ENCODE data around the gene DHCR7.

DHCR7 gene

GRCh38 chr11:71490731-71491390 is 42.7 kb upstream of the DHCR7 start:
- peak in 1 of 2 donors; percentile 51 for DNase-seq
- Histone ChIP-seq H3K27me3 (no peaks in the 10 kb centered on the region), H3K4me1 (no peaks in the 10 kb centered on the region), H3K36me3 (peaks cover 54 to 94% (median 69%) of the 10 kb centered on the region in 3 donors), H3K9me3 (no peaks in the 10 kb centered on the region), H3K4me3 (no peak overlapping the region), H3K27ac (no peak overlapping the region)
- TF ChIP-seq, protein P1, sequence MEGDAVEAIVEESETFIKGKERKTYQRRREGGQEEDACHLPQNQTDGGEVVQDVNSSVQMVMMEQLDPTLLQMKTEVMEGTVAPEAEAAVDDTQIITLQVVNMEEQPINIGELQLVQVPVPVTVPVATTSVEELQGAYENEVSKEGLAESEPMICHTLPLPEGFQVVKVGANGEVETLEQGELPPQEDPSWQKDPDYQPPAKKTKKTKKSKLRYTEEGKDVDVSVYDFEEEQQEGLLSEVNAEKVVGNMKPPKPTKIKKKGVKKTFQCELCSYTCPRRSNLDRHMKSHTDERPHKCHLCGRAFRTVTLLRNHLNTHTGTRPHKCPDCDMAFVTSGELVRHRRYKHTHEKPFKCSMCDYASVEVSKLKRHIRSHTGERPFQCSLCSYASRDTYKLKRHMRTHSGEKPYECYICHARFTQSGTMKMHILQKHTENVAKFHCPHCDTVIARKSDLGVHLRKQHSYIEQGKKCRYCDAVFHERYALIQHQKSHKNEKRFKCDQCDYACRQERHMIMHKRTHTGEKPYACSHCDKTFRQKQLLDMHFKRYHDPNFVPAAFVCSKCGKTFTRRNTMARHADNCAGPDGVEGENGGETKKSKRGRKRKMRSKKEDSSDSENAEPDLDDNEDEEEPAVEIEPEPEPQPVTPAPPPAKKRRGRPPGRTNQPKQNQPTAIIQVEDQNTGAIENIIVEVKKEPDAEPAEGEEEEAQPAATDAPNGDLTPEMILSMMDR (IDR thresholded peaks at IDR 0.05): no peak
- intact Hi-C loops (cut with DNase I; ENCODE audit: low total_unique reads): no loop called here

- DNase-seq: peak in 1 of 2 donors; percentile 51
- peaks cover 55 to 94% (median 69%) of the 10 kb centered on the region in 3 donors for H3K36me3 ChIP-seq
- intact Hi-C loops (cut with DNase I; ENCODE audit: low total_unique reads): no loop called here
Measured at GRCh38 chr11:71490044-71490730, 42.0 kb upstream of the DHCR7 start.

GRCh38 chr11:71489311-71490043 is 41.3 kb upstream of the DHCR7 start:
- DNase-seq: no peak
- Histone ChIP-seq H3K27me3 (no peaks in the 10 kb centered on the region), H3K9me3 (no peaks in the 10 kb centered on the region), H3K27ac (no peak overlapping the region), H3K36me3 (peaks cover 55 to 94% (median 71%) of the 10 kb centered on the region in 3 donors), H3K4me3 (no peak overlapping the region), H3K4me1 (no peaks in the 10 kb centered on the region)
- TF ChIP-seq, protein P1 (IDR thresholded peaks at IDR 0.05): no peak
- intact Hi-C loops (cut with DNase I; ENCODE audit: low total_unique reads): no loop called here

More at GRCh38 chr11:71490044-71490730, 42.0 kb upstream of the DHCR7 start:
- Histone ChIP-seq H3K27ac (no peak overlapping the region), H3K9me3 (no peaks in the 10 kb centered on the region), H3K4me1 (no peaks in the 10 kb centered on the region), H3K27me3 (no peaks in the 10 kb centered on the region), H3K4me3 (no peak overlapping the region)
- TF ChIP-seq, protein P1 (IDR thresholded peaks at IDR 0.05): no peak

GRCh38 chr11:71488681-71489270 is 40.6 kb upstream of the DHCR7 start:
- DNase-seq: no peak
- H3K36me3 ChIP-seq: peaks cover 58 to 94% (median 72%) of the 10 kb centered on the region in 3 donors

GRCh38 chr11:71486320-71486719 is 38.1 kb upstream of the DHCR7 start:
- Histone ChIP-seq H3K4me1 (no peaks in the 10 kb centered on the region), H3K27me3 (no peaks in the 10 kb centered on the region), H3K36me3 (peaks cover 62 to 94% (median 87%) of the 10 kb centered on the region in 3 donors), H3K27ac (no peak overlapping the region), H3K4me3 (no peak overlapping the region), H3K9me3 (no peaks in the 10 kb centered on the region)
- TF ChIP-seq, protein P1 (IDR thresholded peaks at IDR 0.05): no peak
- no peak for DNase-seq
- intact Hi-C loops (cut with DNase I; ENCODE audit: low total_unique reads): no loop called here

More at GRCh38 chr11:71488681-71489270, 40.6 kb upstream of the DHCR7 start:
- intact Hi-C loops (cut with DNase I; ENCODE audit: low total_unique reads): no loop called here
- no peaks in the 10 kb centered on the region for H3K4me1 ChIP-seq
- H3K27ac ChIP-seq: no peak overlapping the region
- no peaks in the 10 kb centered on the region for H3K9me3 ChIP-seq
- no peaks in the 10 kb centered on the region for H3K27me3 ChIP-seq
- TF ChIP-seq, protein P1 (IDR thresholded peaks at IDR 0.05): no peak
- H3K4me3 ChIP-seq: no peak overlapping the region
